Glomerular visceral epithelial cell (primary cell): ENCODE data around the gene TEX51.

Experiments used
- DNase-seq: peaks from one replicate; pipeline ENCODE4 v3.0.0-alpha.2; 2016; ENCODE audit errors: extremely low spot score

Gene TEX51

GRCh38 chr2:126893153-126893552 lies 5.5 kb upstream of the TEX51 start:
- no peak for DNase-seq

GRCh38 chr2:126893606-126894005 lies 5.1 kb upstream of the TEX51 start:
- no peak for DNase-seq

GRCh38 chr2:126894082-126894481 lies 4.6 kb upstream of the TEX51 start:
- no peak for DNase-seq

- no peak for DNase-seq
These were observed 4.0 kb upstream of the TEX51 start for GRCh38 chr2:126894585-126895182.

GRCh38 chr2:126895336-126895735 lies 3.4 kb upstream of the TEX51 start:
- no peak for DNase-seq

GRCh38 chr2:126896471-126896870 lies 2.2 kb upstream of the TEX51 start:
- no peak for DNase-seq

GRCh38 chr2:126899616-126900185 lies 1.0 kb downstream of the TEX51 start:
- no peak for DNase-seq

GRCh38 chr2:126900646-126901319 lies 2.1 kb downstream of the TEX51 start:
- DNase-seq: no peak

GRCh38 chr2:126901459-126901858 lies 2.8 kb downstream of the TEX51 start:
- DNase-seq: no peak

GRCh38 chr2:126902152-126902835 lies 3.6 kb downstream of the TEX51 start:
- DNase-seq: no peak

- no peak for DNase-seq
These were observed 4.2 kb downstream of the TEX51 start for GRCh38 chr2:126902859-126903258.

GRCh38 chr2:126905991-126906390 lies 7.3 kb downstream of the TEX51 start:
- DNase-seq: no peak

- no peak for DNase-seq
These were observed 8.1 kb downstream of the TEX51 start for GRCh38 chr2:126906781-126907180.

GRCh38 chr2:126907671-126908070 lies 9.0 kb downstream of the TEX51 start:
- DNase-seq: no peak

GRCh38 chr2:126908721-126909177 lies 10.1 kb downstream of the TEX51 start:
- no peak for DNase-seq

- no peak for DNase-seq
These were observed 10.7 kb downstream of the TEX51 start for GRCh38 chr2:126909366-126909765.

- no peak for DNase-seq
These were observed 11.1 kb downstream of the TEX51 start for GRCh38 chr2:126909781-126910180.

- DNase-seq: no peak
These were observed 11.9 kb downstream of the TEX51 start for GRCh38 chr2:126910637-126911036.

- DNase-seq: no peak
These were observed 12.6 kb downstream of the TEX51 start for GRCh38 chr2:126911111-126911796.

GRCh38 chr2:126912201-126912600 lies 13.5 kb downstream of the TEX51 start:
- DNase-seq: no peak

GRCh38 chr2:126913329-126913728 lies 14.6 kb downstream of the TEX51 start:
- DNase-seq: no peak
